ENCODE measurements around the gene PDZRN4. TPM values are rescaled to one million over a fixed set of nuclear protein-coding genes. Genes with fewer than 3 reads are reported as not detected.

PDZRN4 gene
- 1.5 TPM for total RNA-seq (ENCODE audit: unreplicated experiment)
- long read RNA-seq: 0 reads

- TF ChIP-seq CTCF (IDR thresholded peaks at IDR 0.05; ENCODE audit: partially characterized antibody, unreplicated experiment): no peak
- H3K27me3 Mint-ChIP-seq (ENCODE audit: unreplicated experiment): peaks cover 16% of the 10 kb centered on the region
- H3K4me3 Mint-ChIP-seq (ENCODE audit: unreplicated experiment): peak within 1 kb of the TSS; percentile 86
- peaks cover 1% of the 10 kb centered on the region for H3K9me3 Mint-ChIP-seq (ENCODE audit: unreplicated experiment)
- H3K27ac Mint-ChIP-seq (ENCODE audit: unreplicated experiment): no peak within 1 kb of the TSS
- no peaks in the 10 kb centered on the region for H3K36me3 Mint-ChIP-seq (ENCODE audit: unreplicated experiment)
- peaks cover 2% of the 10 kb centered on the region for H3K4me1 Mint-ChIP-seq (ENCODE audit: low read depth, unreplicated experiment)
- peak; percentile 69 for DNase-seq
Observed at GRCh38 chr12:41188058-41188840, at the start of gene PDZRN4. Gene PDZRN4, plus strand, starts transcription at chr12:41188320.

GRCh38 chr12:41140117-41140516, 48.0 kb upstream of the PDZRN4 start:
- no peaks in the 10 kb centered on the region for H3K27me3 Mint-ChIP-seq (ENCODE audit: unreplicated experiment)
- TF ChIP-seq CTCF (IDR thresholded peaks at IDR 0.05; ENCODE audit: partially characterized antibody, unreplicated experiment): no peak
- H3K4me1 Mint-ChIP-seq (ENCODE audit: low read depth, unreplicated experiment): peaks cover 2% of the 10 kb centered on the region
- H3K4me3 Mint-ChIP-seq (ENCODE audit: unreplicated experiment): no peak overlapping the region
- H3K36me3 Mint-ChIP-seq (ENCODE audit: unreplicated experiment): no peaks in the 10 kb centered on the region
- no peak for DNase-seq
- no peak overlapping the region for H3K27ac Mint-ChIP-seq (ENCODE audit: unreplicated experiment)
- no peaks in the 10 kb centered on the region for H3K9me3 Mint-ChIP-seq (ENCODE audit: unreplicated experiment)

DNA sequence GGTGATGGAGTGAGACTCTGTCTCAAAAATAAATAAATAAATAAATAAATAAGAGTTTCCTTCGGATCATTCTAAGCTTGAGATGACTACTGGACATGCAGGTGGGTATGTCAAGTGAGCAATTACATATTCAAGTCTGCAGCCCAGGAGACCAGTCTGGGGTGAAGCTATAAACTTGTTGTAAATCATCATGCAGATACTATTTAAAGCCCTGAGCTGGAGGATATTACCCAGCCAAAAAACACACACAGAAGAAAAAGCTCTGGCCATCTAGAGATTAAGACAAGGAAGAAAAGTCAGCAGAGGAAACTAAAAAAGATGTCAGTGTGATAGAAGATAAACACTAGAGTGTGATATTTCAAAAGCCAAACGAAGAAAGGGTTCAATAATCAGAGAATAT, 47.0 kb upstream of the PDZRN4 start:
- no peak overlapping the region for H3K4me3 Mint-ChIP-seq (ENCODE audit: unreplicated experiment)
- no peak for TF ChIP-seq CTCF (IDR thresholded peaks at IDR 0.05; ENCODE audit: partially characterized antibody, unreplicated experiment)
- H3K9me3 Mint-ChIP-seq (ENCODE audit: unreplicated experiment): no peaks in the 10 kb centered on the region
- H3K36me3 Mint-ChIP-seq (ENCODE audit: unreplicated experiment): no peaks in the 10 kb centered on the region
- H3K27me3 Mint-ChIP-seq (ENCODE audit: unreplicated experiment): no peaks in the 10 kb centered on the region
- DNase-seq: no peak
- H3K4me1 Mint-ChIP-seq (ENCODE audit: low read depth, unreplicated experiment): peaks cover 2% of the 10 kb centered on the region
- no peak overlapping the region for H3K27ac Mint-ChIP-seq (ENCODE audit: unreplicated experiment)

- H3K4me1 Mint-ChIP-seq (ENCODE audit: low read depth, unreplicated experiment): peaks cover 2% of the 10 kb centered on the region
- no peak overlapping the region for H3K4me3 Mint-ChIP-seq (ENCODE audit: unreplicated experiment)
- no peak for TF ChIP-seq CTCF (IDR thresholded peaks at IDR 0.05; ENCODE audit: partially characterized antibody, unreplicated experiment)
- DNase-seq: no peak
- H3K36me3 Mint-ChIP-seq (ENCODE audit: unreplicated experiment): no peaks in the 10 kb centered on the region
- no peak overlapping the region for H3K27ac Mint-ChIP-seq (ENCODE audit: unreplicated experiment)
- no peaks in the 10 kb centered on the region for H3K9me3 Mint-ChIP-seq (ENCODE audit: unreplicated experiment)
- H3K27me3 Mint-ChIP-seq (ENCODE audit: unreplicated experiment): no peaks in the 10 kb centered on the region
Observed at GRCh38 chr12:41142376-41142775, 45.7 kb upstream of the PDZRN4 start.

GRCh38 chr12:41151793-41152192, 36.3 kb upstream of the PDZRN4 start:
- no peaks in the 10 kb centered on the region for H3K27me3 Mint-ChIP-seq (ENCODE audit: unreplicated experiment)
- H3K36me3 Mint-ChIP-seq (ENCODE audit: unreplicated experiment): no peaks in the 10 kb centered on the region

More at GRCh38 chr12:41151793-41152192, 36.3 kb upstream of the PDZRN4 start:
- Mint-ChIP-seq H3K4me1 (ENCODE audit: low read depth, unreplicated experiment) (no peaks in the 10 kb centered on the region), H3K27ac (ENCODE audit: unreplicated experiment) (no peak overlapping the region), H3K4me3 (ENCODE audit: unreplicated experiment) (no peak overlapping the region), H3K9me3 (ENCODE audit: unreplicated experiment) (no peaks in the 10 kb centered on the region)
- DNase-seq: no peak
- TF ChIP-seq CTCF (IDR thresholded peaks at IDR 0.05; ENCODE audit: partially characterized antibody, unreplicated experiment): no peak
